SU-DHL-6 (cell line): ENCODE measurements around the gene MICAL2.

Experiments used
- CTCF ChIP-seq: fragments of 200-600 bp; sonication (generic); IDR thresholded peaks from one replicate; pipeline ENCODE4 v1.5.1; 2017; ENCODE audit warnings: antibody characterized with exemption, mild to moderate bottlenecking, low read length, moderate library complexity; ENCODE audit not compliant: insufficient read depth, poor library complexity, severe bottlenecking
- EZH2phosphoT487 ChIP-seq: fragments of 200-600 bp; sonication (generic), shearing (Covaris generic); conservative IDR thresholded peaks from 2 replicates; pipeline ENCODE4 v1.6.1; 2018; ENCODE audit warnings: mild to moderate bottlenecking, antibody characterized with exemption, low read length, moderate library complexity, mixed read lengths

GRCh38 chr11:12102588-12103410 is 7.6 kb upstream of the MICAL2 start:
- TF ChIP-seq CTCF = no peak
- TF ChIP-seq EZH2phosphoT487 = no peak
